Inferior parietal cortex (tissue), 1 donor: Measurements from ENCODE around the gene USH1C.

Experiments
- DNase-seq: peaks from one replicate; pipeline ENCODE4 v3.0.0-alpha.2; 2016; ENCODE audit errors: extremely low spot score

USH1C gene

GRCh38 chr11:17472467-17472866 lies 71.7 kb downstream of the USH1C start:
- DNase-seq, result no peak

- DNase-seq, result no peak
Measured at GRCh38 chr11:17471501-17471900, 72.7 kb downstream of the USH1C start.

- no peak for DNase-seq
Measured at GRCh38 chr11:17469998-17470397, 74.2 kb downstream of the USH1C start.

GRCh38 chr11:17468122-17468521 lies 76.1 kb downstream of the USH1C start:
- no peak for DNase-seq

- no peak for DNase-seq
Measured at GRCh38 chr11:17463546-17464174, 80.6 kb downstream of the USH1C start.

GRCh38 chr11:17462940-17463339 lies 81.3 kb downstream of the USH1C start:
- DNase-seq, result no peak

- DNase-seq, result no peak
Measured at GRCh38 chr11:17460406-17460805, 83.8 kb downstream of the USH1C start.

- no peak for DNase-seq
Measured at GRCh38 chr11:17459236-17459896, 84.8 kb downstream of the USH1C start.

GRCh38 chr11:17458268-17458667 lies 85.9 kb downstream of the USH1C start:
- no peak for DNase-seq

- no peak for DNase-seq
Measured at GRCh38 chr11:17457396-17458173, 86.6 kb downstream of the USH1C start.

- DNase-seq, result no peak
Measured at GRCh38 chr11:17452668-17453067, 91.5 kb downstream of the USH1C start.

- DNase-seq, result no peak
Measured at GRCh38 chr11:17449158-17449557, 95.1 kb downstream of the USH1C start.

GRCh38 chr11:17446482-17446881 lies 97.7 kb downstream of the USH1C start:
- DNase-seq, result no peak

- DNase-seq, result no peak
Measured at GRCh38 chr11:17445240-17445795, 98.9 kb downstream of the USH1C start.

GRCh38 chr11:17443926-17444690 lies 100.1 kb downstream of the USH1C start:
- no peak for DNase-seq
